ENCODE measurements around the gene CCDC9.

Gene CCDC9

GRCh38 chr19:47221890-47222289 lies 34.4 kb upstream of the CCDC9 start:
- no peak for TF ChIP-seq CTCF (conservative IDR thresholded peaks at IDR 0.05)
- H3K27ac ChIP-seq: no peak overlapping the region

DNA sequence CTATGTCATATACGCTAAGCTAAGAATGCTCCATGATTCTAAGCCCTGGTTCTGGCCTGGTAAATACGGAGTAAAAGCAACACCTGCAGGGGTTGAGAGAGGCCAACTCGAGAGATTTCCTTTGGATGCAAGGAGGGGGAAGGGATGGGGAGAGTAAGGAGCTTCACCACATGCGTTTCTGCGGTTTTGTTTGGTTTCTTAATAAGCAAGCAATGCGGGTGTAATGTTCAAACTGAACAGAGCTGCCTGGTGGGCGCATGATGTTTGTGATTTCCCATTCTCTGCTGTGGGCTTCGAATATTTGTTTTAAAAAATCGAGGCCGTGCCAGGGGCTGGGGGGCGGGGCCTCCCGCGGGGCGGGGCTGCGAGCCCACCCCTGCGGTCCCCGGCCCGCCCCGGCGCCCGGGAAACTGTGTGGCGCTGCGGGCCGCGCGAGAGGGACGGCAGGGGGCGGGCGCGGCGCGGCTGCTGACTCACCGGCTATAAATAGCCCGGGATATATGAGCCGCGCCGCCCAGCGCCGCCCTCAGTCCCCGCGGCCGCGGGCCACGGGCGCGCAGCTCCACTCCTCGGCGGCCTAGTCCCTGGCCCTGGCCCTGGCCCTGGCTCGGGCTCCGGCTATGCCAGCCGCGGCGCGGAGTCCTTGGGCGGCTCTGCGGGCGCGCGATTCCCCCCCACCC lies 30.4 kb upstream of the CCDC9 start:
- H3K27ac ChIP-seq: peak overlapping the region; percentile 86
- TF ChIP-seq CTCF (conservative IDR thresholded peaks at IDR 0.05): peak; percentile 61

DNA sequence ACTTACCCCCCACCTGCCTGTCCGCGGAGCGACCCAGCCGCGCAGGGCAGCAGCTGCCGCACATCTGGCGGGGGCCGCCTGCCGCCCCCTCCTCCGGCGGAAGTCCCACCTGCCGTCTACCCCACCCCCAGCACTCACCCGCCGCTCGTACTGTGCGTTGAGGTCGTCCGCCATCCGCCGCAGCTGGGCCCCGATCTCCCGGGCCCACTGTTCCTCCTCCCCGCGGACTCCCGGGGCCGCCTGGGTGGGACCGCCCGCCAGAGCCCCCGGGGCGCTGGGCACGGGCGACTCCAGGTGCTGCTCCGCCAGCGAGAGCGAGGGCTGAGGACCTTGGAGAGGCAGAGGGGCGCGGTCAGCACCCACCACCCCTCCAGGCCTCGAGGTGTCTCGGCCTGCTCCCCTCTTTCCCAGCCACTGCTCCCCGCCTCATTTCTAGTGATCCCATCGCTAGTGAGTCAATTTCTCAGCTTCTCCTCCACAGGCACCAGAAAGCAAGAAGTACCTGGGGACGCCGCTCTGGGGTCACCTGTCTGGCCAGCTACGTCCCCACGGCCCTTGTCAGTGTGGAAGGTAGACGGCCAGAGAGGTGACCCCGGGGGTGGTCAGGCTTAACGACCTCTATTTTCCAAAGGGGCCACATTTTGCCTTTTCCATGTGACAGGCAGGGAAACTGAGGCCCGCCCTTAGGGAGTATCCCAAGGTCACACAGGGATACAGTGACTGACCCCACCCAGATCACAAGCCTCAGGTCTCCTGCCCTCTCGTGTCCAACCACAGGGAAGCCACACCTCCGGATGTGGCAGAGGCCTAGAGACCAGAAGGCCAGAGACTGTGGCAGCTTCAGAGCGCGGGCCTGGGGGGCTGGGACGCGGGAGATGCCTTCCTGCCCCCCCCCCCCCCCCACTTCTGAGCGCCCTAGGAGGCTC lies 29.6 kb upstream of the CCDC9 start:
- TF ChIP-seq CTCF (conservative IDR thresholded peaks at IDR 0.05): no peak
- H3K27ac ChIP-seq: peak overlapping the region; percentile 86

- H3K27ac ChIP-seq: peak overlapping the region; percentile 86; the same call in 1 of the 2 replicates
- TF ChIP-seq CTCF (conservative IDR thresholded peaks at IDR 0.05): no peak
These were observed 28.8 kb upstream of the CCDC9 start for GRCh38 chr19:47227352-47228167.

- TF ChIP-seq CTCF (conservative IDR thresholded peaks at IDR 0.05): no peak
- H3K27ac ChIP-seq: peak overlapping the region; percentile 85; the same call in 1 of the 2 replicates
These were observed 28.0 kb upstream of the CCDC9 start for GRCh38 chr19:47228168-47228936.

DNA sequence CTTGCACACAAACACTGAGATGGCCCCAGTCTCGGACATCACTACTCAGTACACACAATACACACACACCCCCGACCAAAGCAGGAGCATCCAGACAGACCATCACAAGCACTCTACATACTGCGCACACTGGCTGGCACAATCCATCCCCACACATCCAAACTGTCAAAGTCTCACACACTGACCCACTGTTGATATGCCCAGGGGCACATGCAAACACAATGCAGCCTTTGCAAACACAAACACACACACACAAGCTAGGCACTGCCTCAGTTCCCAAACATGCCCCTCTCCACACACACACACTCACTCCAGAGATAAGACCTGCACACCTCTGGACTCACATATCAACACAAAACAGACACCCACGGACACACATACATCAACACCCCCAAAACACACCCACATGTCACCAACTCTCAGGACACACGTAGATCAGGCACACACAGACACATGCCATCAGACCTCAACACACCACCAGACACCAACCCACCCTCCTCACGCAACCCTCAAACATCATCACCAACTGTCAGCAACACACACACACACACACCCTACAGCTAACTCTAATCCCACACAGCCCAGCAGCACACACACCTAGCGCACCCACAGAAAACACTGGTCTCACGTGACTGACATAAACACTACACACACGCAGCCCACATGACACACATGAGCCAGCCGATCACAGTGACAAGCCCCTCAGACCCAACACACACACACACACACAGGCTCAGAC lies 27.2 kb upstream of the CCDC9 start:
- H3K27ac ChIP-seq: peak overlapping the region; percentile 85
- TF ChIP-seq CTCF (conservative IDR thresholded peaks at IDR 0.05): no peak
